Measurements from ENCODE around the gene KLHDC7A.

The KLHDC7A gene

GRCh38 chr1:18511149-18511873 lies 30.6 kb downstream of the KLHDC7A start:
- no peak for DNase-seq

DNA sequence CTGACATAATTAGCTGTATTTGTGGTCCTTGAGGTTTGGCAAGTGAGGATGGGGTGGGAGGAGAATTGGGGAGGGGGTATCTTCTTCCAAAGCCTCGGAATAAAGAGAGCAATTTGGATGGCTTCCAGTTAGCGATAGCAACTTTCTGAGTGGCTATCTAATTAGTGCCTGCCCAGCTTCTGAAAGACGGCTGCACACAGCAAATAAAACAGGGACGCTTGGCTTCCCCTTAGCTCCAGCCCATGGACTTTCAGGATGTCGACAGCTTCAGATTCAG lies 31.1 kb downstream of the KLHDC7A start:
- no peak for DNase-seq

GRCh38 chr1:18512883-18513282 lies 32.2 kb downstream of the KLHDC7A start:
- no peak for DNase-seq

GRCh38 chr1:18513995-18514394 lies 33.3 kb downstream of the KLHDC7A start:
- no peak for DNase-seq

- DNase-seq, result no peak
Measured at GRCh38 chr1:18515120-18515667, 34.5 kb downstream of the KLHDC7A start.

- no peak for DNase-seq
Measured at GRCh38 chr1:18516473-18516872, 35.7 kb downstream of the KLHDC7A start.

DNA sequence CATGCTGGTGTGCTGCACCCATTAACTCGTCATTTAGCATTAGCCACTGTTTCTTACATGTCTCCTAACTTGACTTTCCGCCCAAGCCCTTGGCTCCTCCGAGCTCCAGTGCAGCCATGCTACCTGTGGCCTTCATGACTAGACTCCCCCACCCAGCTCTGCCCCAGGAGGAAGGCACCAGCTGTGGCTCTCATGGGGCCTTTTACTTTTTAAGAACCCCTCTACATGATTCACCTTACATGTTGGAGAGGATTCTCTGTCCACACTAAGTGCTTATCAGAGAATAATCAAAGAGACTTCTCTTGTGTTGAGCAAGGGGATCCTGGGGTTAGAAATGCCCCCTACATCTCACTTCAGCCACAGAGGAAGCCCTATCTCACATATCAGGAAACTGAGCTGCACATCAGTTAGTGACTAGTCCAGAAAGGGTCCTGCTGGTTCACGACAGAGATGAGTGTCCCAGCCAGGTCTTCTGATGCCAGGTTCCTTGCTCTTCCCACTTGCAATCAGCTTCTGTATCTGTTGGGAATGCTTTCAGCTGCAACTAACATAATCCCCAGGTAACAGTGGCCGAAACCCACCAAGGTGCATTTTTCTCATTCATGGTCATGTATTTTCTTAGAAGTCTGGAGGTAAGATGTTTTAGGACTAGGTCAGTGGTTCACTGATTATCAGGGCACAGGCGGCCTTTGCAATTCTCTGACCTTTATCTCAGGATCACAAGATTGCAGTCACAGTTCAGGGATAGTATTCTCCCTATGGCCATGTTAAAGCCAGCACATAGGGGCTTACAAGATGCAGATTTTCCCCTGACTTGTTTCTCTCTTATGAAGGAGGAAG lies 45.9 kb downstream of the KLHDC7A start:
- no peak for DNase-seq

DNA sequence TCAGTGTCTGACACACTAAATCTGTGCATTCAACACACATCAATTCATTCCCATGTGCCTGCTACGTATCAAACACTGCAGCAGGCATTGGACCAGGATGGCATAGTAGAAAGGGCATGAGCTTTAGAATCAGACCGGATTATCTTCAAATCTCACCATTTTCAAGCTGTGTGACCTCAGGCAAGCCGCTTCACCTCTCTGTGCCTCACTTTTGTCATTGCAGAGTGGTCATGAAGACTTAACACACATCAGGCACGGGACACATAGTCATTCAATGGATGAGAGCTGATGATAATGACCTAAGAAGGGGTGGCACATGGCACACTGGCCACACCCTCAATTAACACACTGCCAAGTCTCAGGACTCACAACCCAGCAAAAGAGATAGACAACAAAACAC lies 46.8 kb downstream of the KLHDC7A start:
- no peak for DNase-seq

DNA sequence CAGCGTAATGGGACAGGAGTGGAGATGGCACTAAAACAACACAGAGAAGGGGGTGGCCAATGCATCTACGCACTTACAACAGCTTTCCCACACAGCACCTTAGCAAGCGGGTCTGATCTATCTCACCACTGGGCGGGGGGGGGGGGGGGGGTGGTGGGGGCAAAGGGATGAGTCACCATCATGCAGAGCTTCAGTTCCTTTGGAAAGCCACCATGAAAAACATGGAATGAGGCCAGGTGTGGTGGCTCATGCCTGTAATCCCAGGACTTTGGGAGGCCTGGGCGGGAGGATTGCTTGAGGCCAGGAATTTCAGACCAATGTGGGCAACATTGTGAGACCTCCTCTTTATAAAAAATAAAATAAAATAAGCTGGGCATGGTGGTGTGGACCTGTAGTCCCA lies 47.2 kb downstream of the KLHDC7A start:
- DNase-seq, result no peak

DNA sequence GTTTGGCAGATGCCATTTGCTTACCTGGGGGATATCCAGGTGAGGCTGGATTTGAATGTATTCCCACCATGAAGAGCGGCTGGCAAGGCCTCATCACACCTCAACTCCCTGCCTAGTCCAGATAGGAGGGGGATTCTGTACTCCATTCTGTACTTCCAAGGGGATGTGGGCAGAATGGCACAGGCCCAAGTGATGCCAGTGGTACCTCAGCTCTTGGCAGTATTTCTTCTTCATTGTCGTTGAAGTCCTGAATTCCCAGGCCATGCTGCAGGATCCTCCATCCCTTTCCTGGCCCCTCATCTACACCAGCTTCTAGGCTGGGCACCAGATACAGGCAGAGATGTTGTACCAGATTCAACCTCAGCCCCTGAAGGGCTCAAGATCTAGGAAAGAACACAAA lies 47.9 kb downstream of the KLHDC7A start:
- DNase-seq, result no peak

DNA sequence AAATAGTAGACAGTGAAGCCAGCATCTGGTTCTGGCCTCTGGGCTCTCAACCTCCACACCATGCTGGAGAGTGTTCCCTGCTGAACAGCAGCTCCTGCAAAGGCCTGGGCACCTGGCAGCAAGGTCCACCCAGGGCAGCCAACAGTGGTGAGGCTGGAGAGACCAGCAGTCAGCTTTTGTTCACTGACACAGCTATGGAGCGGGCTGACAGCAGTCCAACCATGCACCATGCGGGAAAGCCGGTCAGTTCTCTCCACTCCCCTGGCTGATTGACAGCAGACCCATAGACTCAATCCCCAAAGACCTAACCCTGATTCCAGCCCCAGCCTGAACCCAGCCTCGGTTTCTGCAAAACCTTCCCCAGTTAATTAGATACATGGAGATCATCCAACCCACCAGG lies 49.0 kb downstream of the KLHDC7A start:
- no peak for DNase-seq

GRCh38 chr1:18530587-18531502 lies 50.1 kb downstream of the KLHDC7A start:
- no peak for DNase-seq

DNA sequence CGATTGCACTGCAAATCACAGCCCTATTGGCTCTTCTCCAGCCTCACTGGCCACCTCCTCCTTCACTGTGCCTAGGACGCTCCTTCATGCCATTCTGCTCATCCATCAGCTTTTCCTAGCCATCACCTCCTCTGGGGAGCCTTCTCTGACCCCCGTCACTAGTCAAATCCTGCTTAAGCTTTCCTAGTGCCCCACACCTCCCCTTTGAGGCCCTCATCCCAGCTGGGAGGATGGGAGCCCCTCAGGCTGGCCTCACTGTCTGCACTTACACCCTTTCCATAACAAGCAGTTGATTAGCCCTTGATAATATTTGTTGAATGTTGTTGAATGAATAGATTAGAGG lies 50.7 kb downstream of the KLHDC7A start:
- no peak for DNase-seq

GRCh38 chr1:18532390-18533170 lies 51.9 kb downstream of the KLHDC7A start:
- no peak for DNase-seq

DNA sequence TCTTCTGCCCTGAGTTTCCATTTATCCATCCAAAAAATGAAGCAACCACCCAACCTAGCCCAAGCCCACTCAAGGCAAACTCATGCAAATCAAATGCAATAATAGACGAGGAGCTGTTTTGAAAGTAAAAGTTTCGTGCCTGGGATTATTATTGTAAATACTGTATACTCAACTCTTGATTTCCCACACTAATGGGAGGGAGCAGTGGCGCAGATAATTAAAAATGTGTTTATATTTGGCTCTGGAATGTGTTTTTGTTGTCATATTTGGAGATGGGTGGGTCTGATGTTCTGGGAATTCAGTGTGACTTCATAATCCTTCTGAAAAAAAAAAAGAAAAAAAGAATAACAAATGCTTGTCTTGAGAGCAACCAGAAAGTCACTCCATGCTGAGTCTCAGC lies 52.5 kb downstream of the KLHDC7A start:
- DNase-seq, result no peak

GRCh38 chr1:18534810-18535205 lies 54.1 kb downstream of the KLHDC7A start:
- no peak for DNase-seq

All from CD4-positive, alpha-beta T cell treated with Interleukin-10 for 1 hour (primary cell).